ENCODE data around the gene SLC12A1.

SLC12A1 gene

DNA sequence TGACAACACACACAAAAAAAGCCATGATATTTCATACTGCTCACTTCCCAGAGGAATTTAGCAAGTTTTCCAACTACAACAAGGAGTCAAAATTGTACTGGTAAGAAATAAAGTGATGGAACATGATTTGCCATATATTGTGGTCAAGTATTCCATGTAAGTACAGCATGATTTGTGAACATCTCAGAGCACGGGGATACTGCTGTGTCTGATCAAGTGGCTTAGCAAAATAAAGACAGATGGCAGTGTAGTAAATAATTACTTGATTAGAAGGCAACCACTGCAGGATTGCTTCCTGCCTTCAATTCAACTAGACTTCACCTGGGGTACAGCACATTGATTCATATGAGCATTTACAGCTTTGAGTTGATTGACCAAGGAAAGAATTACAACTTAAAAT, 73.5 kb downstream of the SLC12A1 start:
- no peaks in the 10 kb centered on the region for H3K4me1 ChIP-seq (ENCODE audit: control insufficient read depth, low read length)
- TF ChIP-seq, protein P1, sequence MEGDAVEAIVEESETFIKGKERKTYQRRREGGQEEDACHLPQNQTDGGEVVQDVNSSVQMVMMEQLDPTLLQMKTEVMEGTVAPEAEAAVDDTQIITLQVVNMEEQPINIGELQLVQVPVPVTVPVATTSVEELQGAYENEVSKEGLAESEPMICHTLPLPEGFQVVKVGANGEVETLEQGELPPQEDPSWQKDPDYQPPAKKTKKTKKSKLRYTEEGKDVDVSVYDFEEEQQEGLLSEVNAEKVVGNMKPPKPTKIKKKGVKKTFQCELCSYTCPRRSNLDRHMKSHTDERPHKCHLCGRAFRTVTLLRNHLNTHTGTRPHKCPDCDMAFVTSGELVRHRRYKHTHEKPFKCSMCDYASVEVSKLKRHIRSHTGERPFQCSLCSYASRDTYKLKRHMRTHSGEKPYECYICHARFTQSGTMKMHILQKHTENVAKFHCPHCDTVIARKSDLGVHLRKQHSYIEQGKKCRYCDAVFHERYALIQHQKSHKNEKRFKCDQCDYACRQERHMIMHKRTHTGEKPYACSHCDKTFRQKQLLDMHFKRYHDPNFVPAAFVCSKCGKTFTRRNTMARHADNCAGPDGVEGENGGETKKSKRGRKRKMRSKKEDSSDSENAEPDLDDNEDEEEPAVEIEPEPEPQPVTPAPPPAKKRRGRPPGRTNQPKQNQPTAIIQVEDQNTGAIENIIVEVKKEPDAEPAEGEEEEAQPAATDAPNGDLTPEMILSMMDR (IDR thresholded peaks at IDR 0.05; ENCODE audit: low read depth, low read length, poor library complexity, severe bottlenecking), result no peak
- no peak for TF ChIP-seq EZH2phosphoT487 (IDR thresholded peaks at IDR 0.05; ENCODE audit: borderline replicate concordance, low read length)

DNA sequence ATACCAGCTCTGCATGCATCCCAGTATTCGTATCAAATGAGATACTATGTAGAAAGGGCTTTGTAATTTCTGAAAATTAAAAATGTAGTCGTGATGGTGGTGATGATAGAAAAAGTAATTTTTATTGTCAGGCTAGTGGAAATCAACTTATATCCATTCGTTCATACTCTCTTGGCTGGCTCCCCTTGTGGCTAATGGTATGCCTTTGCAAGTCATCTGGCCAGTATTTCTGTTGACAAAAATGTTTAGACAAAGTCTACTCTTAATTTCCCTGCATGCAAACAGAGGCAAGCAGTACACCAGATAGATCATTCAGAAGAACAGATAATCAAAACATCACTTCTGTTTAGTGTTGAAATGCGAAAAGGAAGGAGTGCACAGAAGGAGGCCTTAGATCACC, 75.6 kb downstream of the SLC12A1 start:
- no peak overlapping the region for H3K27ac ChIP-seq (ENCODE audit: low read depth, low read length)
- no peak overlapping the region for H3K4me3 ChIP-seq (ENCODE audit: low read length)
- no peak for TF ChIP-seq EZH2phosphoT487 (IDR thresholded peaks at IDR 0.05; ENCODE audit: borderline replicate concordance, low read length)
- H3K79me2 ChIP-seq (ENCODE audit: control insufficient read depth, low read length), result no peaks in the 10 kb centered on the region
- no peaks in the 10 kb centered on the region for H3K9me3 ChIP-seq (ENCODE audit: control insufficient read depth, insufficient read depth, low read length)
- no peaks in the 10 kb centered on the region for H3K36me3 ChIP-seq (ENCODE audit: control insufficient read depth, low read length)
- H3K4me2 ChIP-seq (ENCODE audit: low read length), result no peak overlapping the region
- no peaks in the 10 kb centered on the region for H3K27me3 ChIP-seq (ENCODE audit: control insufficient read depth, low read length)
- H3K4me1 ChIP-seq (ENCODE audit: control insufficient read depth, low read length), result peaks cover 3% of the 10 kb centered on the region; the same call in 1 of the 2 replicates
- H3F3A ChIP-seq (ENCODE audit: control insufficient read depth, insufficient read depth), result no peaks in the 10 kb centered on the region
- H3K9me2 ChIP-seq (replicated peaks; ENCODE audit: control insufficient read depth, low read length), result no peaks in the 10 kb centered on the region
- H4K20me1 ChIP-seq (ENCODE audit: control insufficient read depth, insufficient read depth, low read depth, low read length), result no peaks in the 10 kb centered on the region

More for the DNA sequence above, 73.5 kb downstream of the SLC12A1 start:
- Histone ChIP-seq H3K9me2 (replicated peaks; ENCODE audit: control insufficient read depth, low read length) (no peaks in the 10 kb centered on the region), H3K79me2 (ENCODE audit: control insufficient read depth, low read length) (no peaks in the 10 kb centered on the region), H3K4me2 (ENCODE audit: low read length) (no peak overlapping the region), H3K4me3 (ENCODE audit: low read length) (no peak overlapping the region), H3F3A (ENCODE audit: control insufficient read depth, insufficient read depth) (no peaks in the 10 kb centered on the region), H3K27ac (ENCODE audit: low read depth, low read length) (no peak overlapping the region), H3K27me3 (ENCODE audit: control insufficient read depth, low read length) (no peaks in the 10 kb centered on the region), H4K20me1 (ENCODE audit: control insufficient read depth, insufficient read depth, low read depth, low read length) (no peaks in the 10 kb centered on the region), H3K36me3 (ENCODE audit: control insufficient read depth, low read length) (no peaks in the 10 kb centered on the region), H3K9me3 (ENCODE audit: control insufficient read depth, insufficient read depth, low read length) (no peaks in the 10 kb centered on the region)

DNA sequence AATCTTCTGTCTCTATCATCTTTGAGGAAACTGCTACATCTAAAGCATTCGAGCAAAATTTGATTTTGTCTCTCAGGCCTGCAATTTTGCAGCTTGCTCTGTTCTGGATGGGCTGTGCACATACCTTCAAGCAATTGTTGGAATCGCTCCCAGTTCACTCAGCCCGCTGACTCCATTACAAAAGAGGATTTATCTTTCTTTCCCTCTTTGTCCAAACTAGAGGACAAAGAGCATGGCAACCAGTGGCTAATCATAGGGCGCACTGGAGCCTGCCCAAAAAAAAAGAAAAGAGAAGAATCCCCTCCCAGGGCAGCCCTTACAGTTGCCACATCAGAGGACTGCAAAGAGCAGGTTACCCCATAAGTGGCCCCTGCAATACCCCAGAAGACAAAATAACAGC, 76.1 kb downstream of the SLC12A1 start:
- Histone ChIP-seq H3F3A (ENCODE audit: control insufficient read depth, insufficient read depth) (no peaks in the 10 kb centered on the region), H3K27me3 (ENCODE audit: control insufficient read depth, low read length) (no peaks in the 10 kb centered on the region), H3K79me2 (ENCODE audit: control insufficient read depth, low read length) (no peaks in the 10 kb centered on the region), H3K9me2 (replicated peaks; ENCODE audit: control insufficient read depth, low read length) (no peaks in the 10 kb centered on the region), H3K9me3 (ENCODE audit: control insufficient read depth, insufficient read depth, low read length) (no peaks in the 10 kb centered on the region), H3K36me3 (ENCODE audit: control insufficient read depth, low read length) (no peaks in the 10 kb centered on the region), H3K4me2 (ENCODE audit: low read length) (no peak overlapping the region), H3K27ac (ENCODE audit: low read depth, low read length) (no peak overlapping the region), H3K4me1 (ENCODE audit: control insufficient read depth, low read length) (peaks cover 3% of the 10 kb centered on the region; the same call in 1 of the 2 replicates), H4K20me1 (ENCODE audit: control insufficient read depth, insufficient read depth, low read depth, low read length) (no peaks in the 10 kb centered on the region), H3K4me3 (ENCODE audit: low read length) (no peak overlapping the region)
- TF ChIP-seq, protein P1 (IDR thresholded peaks at IDR 0.05; ENCODE audit: low read depth, low read length, poor library complexity, severe bottlenecking), result no peak
- no peak for TF ChIP-seq EZH2phosphoT487 (IDR thresholded peaks at IDR 0.05; ENCODE audit: borderline replicate concordance, low read length)

DNA sequence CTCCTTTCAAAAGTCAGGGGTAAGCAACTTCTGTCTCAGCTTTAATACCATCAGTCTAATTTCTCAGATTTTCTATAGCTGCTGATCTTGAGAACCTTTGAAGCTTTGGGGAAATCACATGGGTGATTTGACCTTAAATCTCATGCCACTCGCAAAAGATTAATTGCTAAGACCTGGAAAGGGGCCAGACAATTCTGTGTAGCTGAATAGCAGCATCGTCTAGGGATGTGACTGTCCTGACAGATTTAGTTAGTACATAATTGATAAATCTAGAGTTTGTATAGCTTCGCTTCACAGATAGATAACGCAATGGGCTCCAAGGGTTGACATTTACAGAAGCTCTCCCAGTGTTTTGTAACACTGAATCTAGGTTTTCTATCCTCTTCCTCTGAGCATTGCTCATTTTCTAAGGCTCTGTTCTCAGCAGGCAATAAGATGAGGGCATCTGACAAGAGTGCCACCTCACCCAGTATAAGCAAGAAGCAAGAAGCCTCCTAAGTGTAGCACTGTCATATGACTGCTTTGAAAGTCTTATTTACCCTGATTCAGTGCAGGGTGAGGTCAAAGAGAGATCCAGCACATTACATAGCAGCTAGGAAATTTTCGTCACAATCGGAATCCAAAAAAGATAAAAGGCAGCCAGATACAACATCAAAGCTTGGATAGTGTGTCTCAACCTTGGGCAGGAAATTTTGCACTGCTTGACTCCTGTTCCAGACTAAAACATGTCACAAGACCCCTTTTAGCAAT, 77.5 kb downstream of the SLC12A1 start:
- H3K4me2 ChIP-seq (ENCODE audit: low read length), result no peak overlapping the region
- no peaks in the 10 kb centered on the region for H4K20me1 ChIP-seq (ENCODE audit: control insufficient read depth, insufficient read depth, low read depth, low read length)
- no peak overlapping the region for H3K4me3 ChIP-seq (ENCODE audit: low read length)
- no peaks in the 10 kb centered on the region for H3K79me2 ChIP-seq (ENCODE audit: control insufficient read depth, low read length)
- peaks cover 3% of the 10 kb centered on the region; the same call in 1 of the 2 replicates for H3K4me1 ChIP-seq (ENCODE audit: control insufficient read depth, low read length)
- H3F3A ChIP-seq (ENCODE audit: control insufficient read depth, insufficient read depth), result no peaks in the 10 kb centered on the region
- no peak overlapping the region for H3K27ac ChIP-seq (ENCODE audit: low read depth, low read length)
- H3K27me3 ChIP-seq (ENCODE audit: control insufficient read depth, low read length), result peaks cover 3% of the 10 kb centered on the region; the same call in 1 of the 2 replicates
- TF ChIP-seq EZH2phosphoT487 (IDR thresholded peaks at IDR 0.05; ENCODE audit: borderline replicate concordance, low read length), result no peak
- TF ChIP-seq, protein P1 (IDR thresholded peaks at IDR 0.05; ENCODE audit: low read depth, low read length, poor library complexity, severe bottlenecking), result no peak
- H3K9me2 ChIP-seq (replicated peaks; ENCODE audit: control insufficient read depth, low read length), result no peaks in the 10 kb centered on the region
- H3K36me3 ChIP-seq (ENCODE audit: control insufficient read depth, low read length), result no peaks in the 10 kb centered on the region
- no peaks in the 10 kb centered on the region for H3K9me3 ChIP-seq (ENCODE audit: control insufficient read depth, insufficient read depth, low read length)

Measured in DOHH2 (cell line).